Muscle layer of duodenum (tissue), 2 donors: ENCODE results near the gene LURAP1L.
A peak's percentile ranks its signal among the peaks of the same experiment; 100 is the strongest.

Experiments used
- H3K27ac ChIP-seq: one replicate; pipeline ENCODE4 v1.7.0; 2013; ENCODE audit warnings: mild to moderate bottlenecking, low read length
- H3K27me3 ChIP-seq: one replicate; pipeline ENCODE4 v1.7.0; 2013; ENCODE audit warnings: low read depth, mild to moderate bottlenecking, control low read depth, low read length
- H3K36me3 ChIP-seq, 2 donors: one replicate each; pipeline ENCODE4 v1.7.0; 2013; ENCODE audit warnings: low read length in 2 of 2, control low read depth in 1 of 2, mild to moderate bottlenecking in 1 of 2; ENCODE audit not compliant: insufficient read depth in 2 of 2, control insufficient read depth in 1 of 2
- H3K4me1 ChIP-seq, 2 donors: one replicate each; pipeline ENCODE4 v1.7.0; 2013; ENCODE audit warnings: low read length in 2 of 2, mild to moderate bottlenecking in 2 of 2, control low read depth in 1 of 2, moderate library complexity in 1 of 2; ENCODE audit not compliant: insufficient read depth in 2 of 2, control insufficient read depth in 1 of 2
- H3K4me3 ChIP-seq, 2 donors: one replicate each; pipeline ENCODE4 v1.7.0; 2013; ENCODE audit warnings: low read length in 2 of 2, low read depth in 1 of 2, mild to moderate bottlenecking in 1 of 2
- H3K9me3 ChIP-seq, 2 donors: one replicate each; pipeline ENCODE4 v1.7.0; 2013; ENCODE audit warnings: low read length in 2 of 2, control low read depth in 1 of 2, mild to moderate bottlenecking in 1 of 2; ENCODE audit not compliant: control insufficient read depth in 1 of 2
- donor health status: healthy.

The LURAP1L gene

DNA sequence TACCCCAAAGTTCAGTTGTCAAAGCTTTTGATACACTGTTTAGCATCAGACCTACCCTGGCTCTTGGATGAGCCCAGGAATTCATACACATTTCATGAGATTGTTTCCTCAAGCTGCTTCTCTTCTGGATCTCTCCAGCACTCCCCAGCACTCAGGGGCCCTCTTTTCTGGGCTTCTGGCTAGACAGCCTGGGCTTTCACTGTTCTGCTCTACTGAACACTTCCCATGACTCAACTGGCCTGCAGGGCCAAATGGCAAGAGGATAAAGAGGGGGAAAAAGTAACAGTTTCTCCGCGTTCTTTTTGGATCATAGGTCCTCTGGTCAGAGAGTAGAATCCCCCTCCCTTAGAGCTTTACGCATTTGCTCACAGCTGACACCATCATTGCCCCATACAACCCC lies 20.9 kb upstream of the LURAP1L start:
- H3K27ac ChIP-seq: no peak overlapping the region
- no peaks in the 10 kb centered on the region for H3K27me3 ChIP-seq
- H3K36me3 ChIP-seq: no peaks in the 10 kb centered on the region
- H3K4me3 ChIP-seq: no peak overlapping the region
- H3K9me3 ChIP-seq: no peaks in the 10 kb centered on the region
- no peaks in the 10 kb centered on the region for H3K4me1 ChIP-seq

- no peaks in the 10 kb centered on the region for H3K9me3 ChIP-seq
- H3K36me3 ChIP-seq: no peaks in the 10 kb centered on the region
- H3K4me1 ChIP-seq: no peaks in the 10 kb centered on the region
- H3K27me3 ChIP-seq: no peaks in the 10 kb centered on the region
- H3K4me3 ChIP-seq: no peak overlapping the region
- no peak overlapping the region for H3K27ac ChIP-seq
Measured at GRCh38 chr9:12759761-12760160, 15.1 kb upstream of the LURAP1L start.

DNA sequence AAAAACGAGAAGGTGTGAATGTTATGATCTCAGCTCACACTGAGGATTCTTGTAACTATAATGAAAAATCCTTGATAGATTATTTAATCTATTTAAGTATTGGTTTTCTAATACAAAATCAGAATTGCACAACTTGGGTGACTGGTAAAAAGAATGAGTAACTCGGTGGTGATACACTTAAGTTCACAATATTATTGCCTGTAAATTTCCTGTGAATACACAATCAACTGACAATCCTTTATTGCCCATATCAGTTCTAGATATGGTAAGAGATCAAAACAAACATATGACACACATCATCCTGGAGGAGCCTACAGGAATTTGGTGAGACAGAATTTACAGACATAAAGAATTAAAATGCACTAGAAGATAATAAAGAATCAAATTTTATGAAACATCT lies 14.1 kb upstream of the LURAP1L start:
- Histone ChIP-seq H3K9me3 (no peaks in the 10 kb centered on the region), H3K27ac (no peak overlapping the region), H3K27me3 (no peaks in the 10 kb centered on the region), H3K4me3 (no peak overlapping the region), H3K4me1 (no peaks in the 10 kb centered on the region), H3K36me3 (no peaks in the 10 kb centered on the region)

DNA sequence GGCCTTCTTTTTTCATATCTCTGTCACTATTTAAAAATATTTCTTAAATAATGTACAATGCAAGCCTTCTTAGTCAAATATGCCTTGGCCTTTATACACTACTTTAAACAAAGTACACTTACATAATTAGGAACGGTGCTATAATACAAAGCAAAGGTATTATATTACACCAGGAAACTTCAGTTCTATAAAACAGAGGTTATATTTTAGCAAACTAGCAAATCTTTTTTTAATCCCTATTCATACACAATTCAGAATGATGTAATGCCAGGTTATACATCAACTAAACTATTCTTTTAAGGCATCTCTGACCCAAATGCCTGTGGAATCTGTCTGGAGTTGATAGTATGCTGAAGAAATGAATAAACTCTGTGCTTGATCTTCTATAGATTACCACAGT lies 10.7 kb upstream of the LURAP1L start:
- no peaks in the 10 kb centered on the region for H3K27me3 ChIP-seq
- H3K4me3 ChIP-seq: no peak overlapping the region
- no peaks in the 10 kb centered on the region for H3K36me3 ChIP-seq
- no peak overlapping the region for H3K27ac ChIP-seq
- no peaks in the 10 kb centered on the region for H3K9me3 ChIP-seq
- H3K4me1 ChIP-seq: peaks cover 0 to 6% of the 10 kb centered on the region in 2 donors

- Histone ChIP-seq H3K4me1 (peaks cover 0 to 6% of the 10 kb centered on the region in 2 donors), H3K9me3 (no peaks in the 10 kb centered on the region), H3K27me3 (no peaks in the 10 kb centered on the region), H3K36me3 (no peaks in the 10 kb centered on the region), H3K27ac (no peak overlapping the region), H3K4me3 (no peak overlapping the region)
Measured at GRCh38 chr9:12765088-12765798, 9.6 kb upstream of the LURAP1L start.

DNA sequence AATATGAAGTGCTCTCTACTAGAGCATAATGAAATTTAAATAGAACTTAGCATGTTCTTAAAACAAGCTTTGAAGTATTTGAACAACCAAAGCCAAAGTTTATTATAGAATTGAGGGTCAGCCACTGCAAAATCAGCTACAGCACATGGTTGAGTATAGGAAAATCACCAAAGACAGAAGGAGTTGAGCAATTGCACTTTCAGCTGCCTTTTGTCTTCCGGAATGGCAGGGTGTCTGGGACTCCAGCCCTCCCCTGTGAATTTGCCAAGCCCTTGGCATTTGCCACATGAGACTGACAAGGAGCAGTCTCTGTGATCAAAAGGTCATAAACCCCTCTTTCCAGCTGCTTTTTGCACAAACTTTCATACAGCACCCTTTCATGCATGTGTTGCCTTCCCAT lies 8.5 kb upstream of the LURAP1L start:
- Histone ChIP-seq H3K27ac (no peak overlapping the region), H3K27me3 (no peaks in the 10 kb centered on the region), H3K36me3 (no peaks in the 10 kb centered on the region), H3K4me1 (peaks cover 0 to 6% of the 10 kb centered on the region in 2 donors), H3K4me3 (no peak overlapping the region), H3K9me3 (no peaks in the 10 kb centered on the region)

DNA sequence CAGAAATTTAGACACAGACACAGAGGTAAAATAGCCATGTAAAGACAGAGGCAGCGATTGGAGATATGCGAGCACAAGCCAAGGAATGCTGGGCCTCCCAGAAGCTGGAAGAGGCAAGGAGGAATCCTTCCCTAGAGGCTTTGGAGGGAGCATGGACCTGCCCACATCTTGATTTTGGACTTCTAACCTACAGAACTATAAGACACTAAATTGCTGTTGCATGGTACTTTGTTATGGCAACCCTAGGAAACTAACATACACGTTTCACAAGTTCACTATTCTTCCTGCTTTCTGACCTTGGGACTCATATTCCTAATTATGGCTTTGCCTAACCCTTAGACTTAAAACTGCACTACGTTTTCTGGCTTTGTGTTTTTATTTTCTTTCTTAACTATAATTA lies 4.6 kb upstream of the LURAP1L start:
- Histone ChIP-seq H3K4me3 (no peak overlapping the region), H3K9me3 (no peaks in the 10 kb centered on the region), H3K27me3 (no peaks in the 10 kb centered on the region)

DNA sequence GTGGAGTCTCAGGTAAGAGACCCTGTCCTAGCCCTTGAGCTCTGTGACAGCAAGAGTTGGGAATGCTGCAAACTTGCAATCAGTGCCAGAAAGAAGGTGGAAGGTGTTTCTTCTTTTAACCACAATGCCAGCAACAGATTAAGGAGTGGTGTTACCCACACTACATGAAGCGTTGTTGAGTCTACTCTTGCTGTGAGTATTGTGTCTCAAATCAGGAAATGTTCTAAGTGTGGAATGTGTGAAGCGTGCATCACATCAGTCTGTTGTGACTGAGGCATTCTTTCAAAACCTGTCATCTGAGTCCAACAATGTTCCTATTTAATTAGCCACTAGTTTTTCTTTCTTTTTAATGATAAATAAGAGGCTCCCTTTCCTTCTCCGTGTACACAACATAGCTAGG lies 2.9 kb upstream of the LURAP1L start:
- Histone ChIP-seq H3K4me3 (no peak overlapping the region), H3K27ac (no peak overlapping the region), H3K36me3 (peaks cover 0 to 6% of the 10 kb centered on the region in 2 donors), H3K9me3 (no peaks in the 10 kb centered on the region), H3K27me3 (no peaks in the 10 kb centered on the region), H3K4me1 (no peaks in the 10 kb centered on the region)

More for the DNA sequence above, 4.6 kb upstream of the LURAP1L start:
- peaks cover 0 to 6% of the 10 kb centered on the region in 2 donors for H3K4me1 ChIP-seq
- no peaks in the 10 kb centered on the region for H3K36me3 ChIP-seq
- no peak overlapping the region for H3K27ac ChIP-seq

DNA sequence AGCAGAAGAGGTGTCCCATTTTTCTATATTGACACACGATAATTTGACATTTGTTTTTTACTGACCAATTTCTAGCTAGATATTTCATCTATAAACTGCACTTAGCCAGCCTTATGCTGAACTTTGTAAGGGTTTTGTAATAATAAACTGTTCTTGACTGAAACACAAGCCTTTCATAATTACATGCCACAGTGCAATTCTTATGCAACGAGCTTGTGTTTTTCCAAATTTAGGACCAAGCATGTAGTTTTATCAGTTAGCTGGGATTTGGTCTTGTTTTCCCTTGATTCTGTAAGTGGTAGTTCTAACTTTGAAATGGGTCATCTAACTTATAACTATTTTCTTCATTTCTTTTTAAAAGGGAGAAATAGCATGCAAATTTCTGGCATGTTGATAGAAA lies 1.3 kb upstream of the LURAP1L start:
- Histone ChIP-seq H3K4me3 (no peak overlapping the region), H3K27me3 (no peaks in the 10 kb centered on the region), H3K4me1 (peaks cover 0 to 4% of the 10 kb centered on the region in 2 donors), H3K27ac (no peak overlapping the region), H3K9me3 (no peaks in the 10 kb centered on the region), H3K36me3 (peaks cover 0 to 6% of the 10 kb centered on the region in 2 donors)

DNA sequence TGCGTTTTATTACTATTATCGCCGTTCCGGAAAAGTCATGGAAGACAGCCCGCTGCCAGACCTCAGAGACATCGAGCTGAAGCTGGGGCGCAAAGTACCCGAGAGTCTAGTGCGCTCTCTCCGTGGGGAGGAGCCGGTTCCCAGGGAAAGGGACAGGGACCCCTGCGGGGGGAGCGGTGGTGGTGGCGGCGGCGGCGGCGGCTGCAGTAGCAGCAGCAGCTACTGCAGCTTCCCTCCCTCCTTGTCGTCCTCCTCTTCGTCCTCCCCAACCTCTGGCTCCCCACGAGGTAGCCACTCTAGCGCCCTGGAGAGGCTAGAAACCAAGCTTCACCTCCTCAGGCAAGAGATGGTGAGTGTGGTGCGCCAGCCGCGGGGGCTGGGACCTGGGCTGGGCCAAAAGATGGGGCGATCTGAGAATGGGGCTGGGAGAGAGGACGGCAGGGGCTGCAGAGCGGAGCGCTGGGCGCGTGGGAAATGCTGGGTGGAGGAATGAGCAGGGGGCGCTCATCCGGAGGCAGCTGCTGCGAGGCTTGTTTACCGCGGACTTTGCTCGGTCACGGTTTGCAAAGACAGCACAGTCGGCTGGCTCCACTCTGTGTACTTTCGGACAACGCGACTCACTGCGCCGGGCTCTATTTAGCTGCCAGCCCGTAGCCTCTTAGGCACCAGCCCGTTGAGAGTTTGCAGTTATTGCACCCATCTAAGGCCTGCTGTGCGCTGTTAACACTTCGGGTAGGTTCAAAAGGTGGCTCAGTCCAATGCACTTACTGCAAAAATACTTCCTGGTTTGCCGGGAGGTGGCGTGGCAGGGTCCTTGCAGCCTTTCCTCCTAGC lies 1.1 kb downstream of the LURAP1L start:
- peak overlapping the region; percentile 93 for H3K27ac ChIP-seq
- H3K9me3 ChIP-seq: no peaks in the 10 kb centered on the region
- no peaks in the 10 kb centered on the region for H3K27me3 ChIP-seq
- H3K4me3 ChIP-seq: peak overlapping the region; percentile 93 to 99
- peaks cover 0 to 6% of the 10 kb centered on the region in 2 donors for H3K36me3 ChIP-seq
- peaks cover 0 to 4% of the 10 kb centered on the region in 2 donors for H3K4me1 ChIP-seq

- H3K9me3 ChIP-seq: no peaks in the 10 kb centered on the region
- no peaks in the 10 kb centered on the region for H3K27me3 ChIP-seq
- H3K4me3 ChIP-seq: peak overlapping the region; percentile 93 to 99
- peaks cover 0 to 6% of the 10 kb centered on the region in 2 donors for H3K36me3 ChIP-seq
- peaks cover 0 to 4% of the 10 kb centered on the region in 2 donors for H3K4me1 ChIP-seq
- H3K27ac ChIP-seq: peak overlapping the region; percentile 93
Measured at GRCh38 chr9:12776513-12777055, 1.8 kb downstream of the LURAP1L start.
